ENCODE data around the gene SIGLEC1.

The SIGLEC1 gene

GRCh38 chr20:3687655-3688054 lies 24.7 kb downstream of the SIGLEC1 start:
- Histone ChIP-seq H3K9me3 (replicated peaks; ENCODE audit: insufficient read depth, low read length) (no peaks in the 10 kb centered on the region), H3K27ac (ENCODE audit: low read length) (no peak overlapping the region), H3K9me2 (replicated peaks; ENCODE audit: insufficient read depth, low read length) (no peaks in the 10 kb centered on the region), H3K36me3 (replicated peaks; ENCODE audit: insufficient read depth, low read length) (no peaks in the 10 kb centered on the region), H3K9ac (ENCODE audit: low read length) (no peak overlapping the region), H3K4me1 (ENCODE audit: low read length) (no peaks in the 10 kb centered on the region), H2AFZ (ENCODE audit: low read length) (no peak overlapping the region), H3K79me2 (ENCODE audit: low read length) (no peaks in the 10 kb centered on the region), H3K4me2 (ENCODE audit: low read depth, low read length) (no peak overlapping the region), H3K27me3 (replicated peaks; ENCODE audit: insufficient read depth, low read length) (peaks cover 18% of the 10 kb centered on the region), H3K4me3 (ENCODE audit: low read length) (no peak overlapping the region), H4K20me1 (ENCODE audit: insufficient read depth, low read length) (no peaks in the 10 kb centered on the region), H3F3A (ENCODE audit: insufficient read depth, low read length) (no peaks in the 10 kb centered on the region)
- TF ChIP-seq EZH2phosphoT487 (IDR thresholded peaks at IDR 0.05; ENCODE audit: low read length), result no peak
- no peak for TF ChIP-seq EZH2 (optimal IDR thresholded peaks at IDR 0.05; ENCODE audit: low read depth, low read length)
- no peak for TF ChIP-seq CTCF (IDR thresholded peaks at IDR 0.05; ENCODE audit: low read length)
- DNase-seq, result no peak

- no peaks in the 10 kb centered on the region for H3K9me2 ChIP-seq (replicated peaks; ENCODE audit: insufficient read depth, low read length)
- no peaks in the 10 kb centered on the region for H3K9me3 ChIP-seq (replicated peaks; ENCODE audit: insufficient read depth, low read length)
- no peak overlapping the region for H3K4me3 ChIP-seq (ENCODE audit: low read length)
- H3K27me3 ChIP-seq (replicated peaks; ENCODE audit: insufficient read depth, low read length), result peaks cover 25% of the 10 kb centered on the region
- H3K9ac ChIP-seq (ENCODE audit: low read length), result no peak overlapping the region
- no peaks in the 10 kb centered on the region for H3K79me2 ChIP-seq (ENCODE audit: low read length)
- no peak overlapping the region for H3K27ac ChIP-seq (ENCODE audit: low read length)
- no peak for TF ChIP-seq CTCF (IDR thresholded peaks at IDR 0.05; ENCODE audit: low read length)
- TF ChIP-seq EZH2phosphoT487 (IDR thresholded peaks at IDR 0.05; ENCODE audit: low read length), result no peak
- no peak for TF ChIP-seq EZH2 (optimal IDR thresholded peaks at IDR 0.05; ENCODE audit: low read depth, low read length)
- H3K4me2 ChIP-seq (ENCODE audit: low read depth, low read length), result no peak overlapping the region
- H3K4me1 ChIP-seq (ENCODE audit: low read length), result no peaks in the 10 kb centered on the region
- H3F3A ChIP-seq (ENCODE audit: insufficient read depth, low read length), result no peaks in the 10 kb centered on the region
- H2AFZ ChIP-seq (ENCODE audit: low read length), result no peak overlapping the region
- H3K36me3 ChIP-seq (replicated peaks; ENCODE audit: insufficient read depth, low read length), result no peaks in the 10 kb centered on the region
- H4K20me1 ChIP-seq (ENCODE audit: insufficient read depth, low read length), result no peaks in the 10 kb centered on the region
- no peak for DNase-seq
Observed at GRCh38 chr20:3686867-3687321, 25.5 kb downstream of the SIGLEC1 start.

- no peak overlapping the region for H3K9ac ChIP-seq (ENCODE audit: low read length)
- peaks cover 29% of the 10 kb centered on the region for H3K27me3 ChIP-seq (replicated peaks; ENCODE audit: insufficient read depth, low read length)
- H3K9me3 ChIP-seq (replicated peaks; ENCODE audit: insufficient read depth, low read length), result no peaks in the 10 kb centered on the region
- no peaks in the 10 kb centered on the region for H3F3A ChIP-seq (ENCODE audit: insufficient read depth, low read length)
- H3K4me2 ChIP-seq (ENCODE audit: low read depth, low read length), result no peak overlapping the region
- no peaks in the 10 kb centered on the region for H4K20me1 ChIP-seq (ENCODE audit: insufficient read depth, low read length)
- no peaks in the 10 kb centered on the region for H3K9me2 ChIP-seq (replicated peaks; ENCODE audit: insufficient read depth, low read length)
- H3K4me3 ChIP-seq (ENCODE audit: low read length), result no peak overlapping the region
- H3K79me2 ChIP-seq (ENCODE audit: low read length), result no peaks in the 10 kb centered on the region
- no peak overlapping the region for H2AFZ ChIP-seq (ENCODE audit: low read length)
- TF ChIP-seq EZH2 (optimal IDR thresholded peaks at IDR 0.05; ENCODE audit: low read depth, low read length) (no peak), CTCF (IDR thresholded peaks at IDR 0.05; ENCODE audit: low read length) (no peak), EZH2phosphoT487 (IDR thresholded peaks at IDR 0.05; ENCODE audit: low read length) (no peak)
- H3K36me3 ChIP-seq (replicated peaks; ENCODE audit: insufficient read depth, low read length), result no peaks in the 10 kb centered on the region
- no peaks in the 10 kb centered on the region for H3K4me1 ChIP-seq (ENCODE audit: low read length)
- DNase-seq, result no peak
- no peak overlapping the region for H3K27ac ChIP-seq (ENCODE audit: low read length)
Observed at GRCh38 chr20:3686421-3686820, 26.0 kb downstream of the SIGLEC1 start.

All from MM.1S (cell line).